Adipocyte (in vitro differentiated cells): ENCODE results near the gene HNRNPU.

Source experiments
- DNase-seq: peaks from one replicate; pipeline ENCODE4 v3.0.0-alpha.2; 2015; ENCODE audit warnings: low read depth
- H3K27me3 ChIP-seq: replicated peaks from 2 replicates; pipeline ENCODE4 v1.7.0; 2013; ENCODE audit warnings: mild to moderate bottlenecking, low read length, moderate library complexity; ENCODE audit not compliant: control insufficient read depth, insufficient read depth
- H3K36me3 ChIP-seq: 2 replicates; pipeline ENCODE4 v1.7.0; 2013; ENCODE audit warnings: low read length, mild to moderate bottlenecking, moderate library complexity; ENCODE audit not compliant: control insufficient read depth, insufficient read depth, severe bottlenecking
- H3K4me1 ChIP-seq: 2 replicates; pipeline ENCODE4 v1.7.0; 2013; ENCODE audit warnings: mild to moderate bottlenecking, low read length, moderate library complexity; ENCODE audit not compliant: control insufficient read depth, insufficient read depth
- H3K4me3 ChIP-seq: 2 replicates; pipeline ENCODE4 v1.7.0; 2013; ENCODE audit warnings: mild to moderate bottlenecking, low read length, moderate library complexity
- H3K9ac ChIP-seq: 2 replicates; pipeline ENCODE4 v1.7.0; 2013; ENCODE audit warnings: mild to moderate bottlenecking, low read length, moderate library complexity
- H3K9me3 ChIP-seq: 2 replicates; pipeline ENCODE4 v1.7.0; 2013; ENCODE audit warnings: mild to moderate bottlenecking, low read length, moderate library complexity; ENCODE audit not compliant: control insufficient read depth

HNRNPU gene

GRCh38 chr1:244850099-244850852 is 14.1 kb downstream of the HNRNPU start:
- no peak overlapping the region for H3K9ac ChIP-seq

GRCh38 chr1:244849189-244849866 is 15.0 kb downstream of the HNRNPU start:
- no peak overlapping the region for H3K9ac ChIP-seq
- H3K9me3 ChIP-seq = no peaks in the 10 kb centered on the region
- no peaks in the 10 kb centered on the region for H3K27me3 ChIP-seq
- peaks cover 100% of the 10 kb centered on the region for H3K36me3 ChIP-seq
- H3K4me1 ChIP-seq = peaks cover 8% of the 10 kb centered on the region
- no peak overlapping the region for H3K4me3 ChIP-seq
- DNase-seq = no peak

More at GRCh38 chr1:244850099-244850852, 14.1 kb downstream of the HNRNPU start:
- Histone ChIP-seq H3K27me3 (no peaks in the 10 kb centered on the region), H3K4me3 (no peak overlapping the region), H3K36me3 (peaks cover 100% of the 10 kb centered on the region), H3K4me1 (peaks cover 11% of the 10 kb centered on the region), H3K9me3 (no peaks in the 10 kb centered on the region)
- DNase-seq = no peak

DNA sequence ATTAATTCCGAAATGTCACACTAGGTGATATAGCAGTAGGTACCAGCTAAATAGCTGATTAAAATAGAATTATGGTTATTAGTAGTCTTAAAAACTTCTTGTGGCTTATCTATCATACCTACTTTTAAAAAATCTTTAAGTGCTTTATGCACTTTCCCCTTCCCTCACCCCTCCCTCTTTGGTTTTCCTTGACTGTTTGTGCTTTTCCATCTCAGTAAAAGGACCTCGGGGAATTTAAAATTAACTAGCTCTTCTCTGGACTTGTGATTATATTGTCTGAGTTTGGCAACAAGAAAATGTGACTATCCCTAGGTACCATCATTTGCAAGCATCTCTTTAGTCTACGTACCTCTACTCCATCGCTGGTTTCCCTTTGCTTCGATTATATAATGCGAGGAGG is 17.7 kb downstream of the HNRNPU start:
- DNase-seq = no peak
- Histone ChIP-seq H3K4me1 (peaks cover 19% of the 10 kb centered on the region), H3K27me3 (no peaks in the 10 kb centered on the region), H3K9ac (no peak overlapping the region), H3K9me3 (no peaks in the 10 kb centered on the region), H3K4me3 (no peak overlapping the region), H3K36me3 (peaks cover 100% of the 10 kb centered on the region)

- Histone ChIP-seq H3K27me3 (no peaks in the 10 kb centered on the region), H3K4me3 (no peak overlapping the region), H3K4me1 (peaks cover 15% of the 10 kb centered on the region), H3K36me3 (peaks cover 99% of the 10 kb centered on the region), H3K9me3 (no peaks in the 10 kb centered on the region), H3K9ac (peak overlapping the region; percentile 50)
- DNase-seq = no peak
Measured at GRCh38 chr1:244844155-244845121, 19.9 kb downstream of the HNRNPU start.

- Histone ChIP-seq H3K9me3 (no peaks in the 10 kb centered on the region), H3K9ac (peak overlapping the region; percentile 50), H3K36me3 (peaks cover 96% of the 10 kb centered on the region), H3K4me3 (no peak overlapping the region), H3K4me1 (peaks cover 18% of the 10 kb centered on the region), H3K27me3 (no peaks in the 10 kb centered on the region)
- peak; percentile 56 for DNase-seq
Measured at GRCh38 chr1:244843148-244843978, 21.0 kb downstream of the HNRNPU start.

DNA sequence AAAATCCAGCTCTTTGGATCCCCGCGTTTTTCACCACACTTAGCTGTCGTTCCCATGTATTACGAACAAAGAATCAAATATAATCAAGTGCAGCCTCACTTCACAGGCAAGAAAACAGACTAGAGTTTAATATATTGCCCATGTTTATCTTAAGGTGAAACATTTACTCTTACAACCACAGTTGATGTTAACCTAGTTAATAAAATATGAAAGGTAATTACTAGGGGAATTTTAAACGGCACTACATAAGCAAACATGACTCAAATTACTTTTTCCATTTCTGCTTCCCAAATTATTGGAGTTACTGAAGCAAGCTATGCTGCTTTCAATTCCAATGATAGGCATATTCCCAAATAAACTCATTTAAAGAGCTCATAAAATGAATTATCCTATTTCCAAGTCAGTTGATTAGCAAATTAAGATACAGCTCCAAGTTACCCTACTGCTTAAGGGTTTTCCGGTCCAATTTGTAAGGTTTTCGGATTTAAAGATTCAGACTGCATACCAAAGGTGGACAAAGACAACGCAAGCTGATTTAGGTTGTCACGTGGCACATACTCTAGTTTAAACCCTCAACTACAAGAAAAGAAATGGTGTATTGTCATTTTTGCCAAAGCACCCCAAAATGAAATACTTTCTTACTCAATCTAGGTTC is 22.9 kb downstream of the HNRNPU start:
- Histone ChIP-seq H3K4me1 (peaks cover 29% of the 10 kb centered on the region), H3K9ac (no peak overlapping the region), H3K27me3 (no peaks in the 10 kb centered on the region), H3K36me3 (peaks cover 83% of the 10 kb centered on the region), H3K4me3 (no peak overlapping the region), H3K9me3 (no peaks in the 10 kb centered on the region)
- no peak for DNase-seq

GRCh38 chr1:244840219-244840794 is 24.0 kb downstream of the HNRNPU start:
- H3K27me3 ChIP-seq = no peaks in the 10 kb centered on the region
- H3K4me3 ChIP-seq = no peak overlapping the region
- H3K9ac ChIP-seq = no peak overlapping the region
- H3K36me3 ChIP-seq = peaks cover 72% of the 10 kb centered on the region
- H3K9me3 ChIP-seq = no peaks in the 10 kb centered on the region
- peaks cover 29% of the 10 kb centered on the region for H3K4me1 ChIP-seq
- peak; percentile 42 for DNase-seq

GRCh38 chr1:244839656-244840055 is 24.7 kb downstream of the HNRNPU start:
- no peaks in the 10 kb centered on the region for H3K9me3 ChIP-seq
- no peak overlapping the region for H3K9ac ChIP-seq
- no peaks in the 10 kb centered on the region for H3K27me3 ChIP-seq
- no peak for DNase-seq
- H3K4me1 ChIP-seq = peaks cover 29% of the 10 kb centered on the region
- no peak overlapping the region for H3K4me3 ChIP-seq
- peaks cover 66% of the 10 kb centered on the region for H3K36me3 ChIP-seq

- Histone ChIP-seq H3K9me3 (no peaks in the 10 kb centered on the region), H3K9ac (no peak overlapping the region), H3K4me3 (peak overlapping the region; percentile 98), H3K36me3 (peaks cover 46% of the 10 kb centered on the region), H3K27me3 (no peaks in the 10 kb centered on the region), H3K4me1 (peaks cover 19% of the 10 kb centered on the region)
- DNase-seq = no peak
Measured at GRCh38 chr1:244837597-244838258, 26.6 kb downstream of the HNRNPU start.
